Mucosa of rectum (tissue), 2 donors: Measurements from ENCODE around the gene CFAP97D2.
"Not testable (repeated sequence)": the region's sequence is repeated elsewhere in the genome, so short reads cannot be mapped to it uniquely, and the experiment has no call there.

ENCODE experiments used
- H3K27ac ChIP-seq, 2 donors: one replicate each; pipeline ENCODE4 v1.7.0; 2013; ENCODE audit warnings: inconsistent platforms in 2 of 2, low read depth in 2 of 2, low read length in 2 of 2
- H3K27me3 ChIP-seq, 2 donors: one replicate each; pipeline ENCODE4 v1.7.0; 2013; ENCODE audit warnings: low read length in 2 of 2; ENCODE audit not compliant: control insufficient read depth in 2 of 2, insufficient read depth in 2 of 2
- H3K36me3 ChIP-seq, 2 donors: one replicate each; pipeline ENCODE4 v1.7.0; 2013; ENCODE audit warnings: low read length in 2 of 2; ENCODE audit not compliant: control insufficient read depth in 2 of 2, insufficient read depth in 2 of 2
- H3K4me1 ChIP-seq, 2 donors: one replicate each; pipeline ENCODE4 v1.7.0; 2013; ENCODE audit warnings: low read length in 2 of 2, mild to moderate bottlenecking in 1 of 2; ENCODE audit not compliant: control insufficient read depth in 2 of 2, insufficient read depth in 2 of 2
- H3K4me3 ChIP-seq, 2 donors: one replicate each; pipeline ENCODE4 v1.7.0; 2013; ENCODE audit warnings: low read length in 2 of 2
- H3K9ac ChIP-seq, 2 donors: one replicate each; pipeline ENCODE4 v1.7.0; 2013; ENCODE audit warnings: low read length in 2 of 2, low read depth in 1 of 2, mild to moderate bottlenecking in 1 of 2
- H3K9me3 ChIP-seq, 2 donors: one replicate each; pipeline ENCODE4 v1.7.0; 2013; ENCODE audit warnings: low read length in 2 of 2; ENCODE audit not compliant: control insufficient read depth in 2 of 2
- donor health status: healthy.
- donor health status: Normal muscosa, but diverticular disease.

The CFAP97D2 gene

GRCh38 chr13:114179087-114179658 is at the start of gene CFAP97D2:
TSS of gene CFAP97D2 (plus strand) at chr13:114179257. CDS start at chr13:114179331, 74 bp downstream.
- no peaks in the 10 kb centered on the region for H3K4me1 ChIP-seq
- no peak within 1 kb of the TSS for H3K4me3 ChIP-seq
- no peak within 1 kb of the TSS for H3K9ac ChIP-seq
- no peaks in the 10 kb centered on the region for H3K9me3 ChIP-seq
- no peaks in the 10 kb centered on the region for H3K36me3 ChIP-seq
- peaks cover 2% of the 10 kb centered on the region in 2 donors for H3K27me3 ChIP-seq
- H3K27ac ChIP-seq: no peak within 1 kb of the TSS

GRCh38 chr13:114129649-114130062 is 49.4 kb upstream of the CFAP97D2 start:
- Histone ChIP-seq H3K27me3 (no peaks in the 10 kb centered on the region), H3K27ac (peak overlapping the region; percentile 48 to 86), H3K9ac (peak overlapping the region in 1 of 2 donors; percentile 59), H3K4me3 (no peak overlapping the region), H3K9me3 (no peaks in the 10 kb centered on the region), H3K4me1 (peaks cover 23 to 44% of the 10 kb centered on the region in 2 donors), H3K36me3 (no peaks in the 10 kb centered on the region)

GRCh38 chr13:114130131-114130836 is 48.8 kb upstream of the CFAP97D2 start:
- Histone ChIP-seq H3K4me3 (peak overlapping the region; percentile 68 to 84), H3K36me3 (no peaks in the 10 kb centered on the region), H3K27me3 (no peaks in the 10 kb centered on the region), H3K4me1 (peaks cover 23 to 44% of the 10 kb centered on the region in 2 donors), H3K27ac (peak overlapping the region; percentile 76 to 86), H3K9ac (peak overlapping the region; percentile 59 to 75), H3K9me3 (no peaks in the 10 kb centered on the region)

GRCh38 chr13:114130837-114131582 is 48.0 kb upstream of the CFAP97D2 start:
- H3K36me3 ChIP-seq: no peaks in the 10 kb centered on the region
- no peaks in the 10 kb centered on the region for H3K27me3 ChIP-seq
- peak overlapping the region; percentile 68 to 84 for H3K4me3 ChIP-seq
- peak overlapping the region; percentile 76 to 86 for H3K27ac ChIP-seq
- H3K9ac ChIP-seq: peak overlapping the region; percentile 59 to 75
- H3K4me1 ChIP-seq: peaks cover 23 to 44% of the 10 kb centered on the region in 2 donors
- no peaks in the 10 kb centered on the region for H3K9me3 ChIP-seq

GRCh38 chr13:114131583-114132418 is 47.3 kb upstream of the CFAP97D2 start:
- no peaks in the 10 kb centered on the region for H3K9me3 ChIP-seq
- peaks cover 23 to 44% of the 10 kb centered on the region in 2 donors for H3K4me1 ChIP-seq
- no peaks in the 10 kb centered on the region for H3K36me3 ChIP-seq
- peak overlapping the region; percentile 59 to 75 for H3K9ac ChIP-seq
- H3K4me3 ChIP-seq: peak overlapping the region; percentile 68 to 84
- H3K27me3 ChIP-seq: no peaks in the 10 kb centered on the region
- peak overlapping the region; percentile 76 to 86 for H3K27ac ChIP-seq

GRCh38 chr13:114132419-114133121 is 46.5 kb upstream of the CFAP97D2 start, which contains the start of gene RASA3:
TSS of gene RASA3 (minus strand) at chr13:114132623. CDS start at chr13:114132489, 134 bp downstream.
- peak within 1 kb of the TSS; percentile 68 to 84 for H3K4me3 ChIP-seq
- H3K27ac ChIP-seq: peak within 1 kb of the TSS; percentile 76 to 86
- peaks cover 23 to 37% of the 10 kb centered on the region in 2 donors for H3K4me1 ChIP-seq
- no peaks in the 10 kb centered on the region for H3K36me3 ChIP-seq
- H3K27me3 ChIP-seq: no peaks in the 10 kb centered on the region
- H3K9ac ChIP-seq: peak within 1 kb of the TSS; percentile 59 to 75
- no peaks in the 10 kb centered on the region for H3K9me3 ChIP-seq

- H3K9me3 ChIP-seq, H3K9ac ChIP-seq, H3K27ac ChIP-seq, H3K36me3 ChIP-seq, H3K27me3 ChIP-seq, H3K4me3 ChIP-seq: not testable (repeated sequence)
- H3K4me1 ChIP-seq: peaks cover 21 to 34% of the 10 kb centered on the region in 2 donors
Observed at GRCh38 chr13:114133126-114133525, 45.9 kb upstream of the CFAP97D2 start.

- H3K27ac ChIP-seq: not testable (repeated sequence)
Observed at GRCh38 chr13:114133552-114133951, 45.5 kb upstream of the CFAP97D2 start.

More at GRCh38 chr13:114133552-114133951, 45.5 kb upstream of the CFAP97D2 start:
- not testable (repeated sequence) for H3K9me3 ChIP-seq, H3K27me3 ChIP-seq, H3K4me3 ChIP-seq, H3K36me3 ChIP-seq, H3K9ac ChIP-seq
- H3K4me1 ChIP-seq: peaks cover 17 to 29% of the 10 kb centered on the region in 2 donors
